ENCODE measurements around the gene FSTL1.

FSTL1 gene

GRCh38 chr3:120461416-120461815, 10.6 kb upstream of the FSTL1 start:
- 0 out of 2 replicates have a peak, but pooled peaks cover 2% of the 10 kb centered on the region for H3K4me1 ChIP-seq
- no peaks in the 10 kb centered on the region for H3K36me3 ChIP-seq
- H3K4me3 ChIP-seq (ENCODE audit: low read depth, low read length), result no peak overlapping the region
- no peaks in the 10 kb centered on the region for H3K9me3 ChIP-seq
- H3K27me3 ChIP-seq, result no peaks in the 10 kb centered on the region
- DNase-seq, result no peak
- TF ChIP-seq CTCF (IDR thresholded peaks at IDR 0.05; ENCODE audit: low read depth, low read length), result no peak

DNA sequence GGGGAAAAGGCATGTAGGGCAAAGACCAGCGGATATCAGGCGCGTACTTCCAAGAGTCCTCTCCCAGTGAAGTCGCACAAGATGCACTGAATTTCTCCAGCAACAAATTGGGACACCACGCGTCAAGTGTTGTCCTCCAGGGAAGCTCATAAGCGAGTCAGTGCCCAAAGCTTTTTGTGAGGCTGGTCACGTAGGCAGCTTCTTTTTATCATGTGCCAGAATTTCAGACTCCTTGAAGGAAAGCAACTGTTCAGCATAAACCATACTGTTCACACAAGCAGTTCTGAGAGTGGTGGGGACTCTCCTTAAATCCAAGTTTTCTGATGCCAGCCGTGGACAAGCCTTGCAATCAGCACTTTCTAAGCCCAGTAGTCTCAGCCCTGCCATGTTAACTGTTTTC, 10.1 kb upstream of the FSTL1 start:
- no peak overlapping the region for H3K4me3 ChIP-seq (ENCODE audit: low read depth, low read length)
- H3K36me3 ChIP-seq, result no peaks in the 10 kb centered on the region
- 0 out of 2 replicates have a peak, but pooled peaks cover 2% of the 10 kb centered on the region for H3K4me1 ChIP-seq
- H3K27me3 ChIP-seq, result peaks cover under 1% of the 10 kb centered on the region; the same call in 1 of the 2 replicates
- TF ChIP-seq CTCF (IDR thresholded peaks at IDR 0.05; ENCODE audit: low read depth, low read length), result no peak
- no peak for DNase-seq
- H3K9me3 ChIP-seq, result no peaks in the 10 kb centered on the region

- no peak for TF ChIP-seq CTCF (IDR thresholded peaks at IDR 0.05; ENCODE audit: low read depth, low read length)
- Histone ChIP-seq H3K9me3 (no peaks in the 10 kb centered on the region), H3K36me3 (no peaks in the 10 kb centered on the region), H3K4me3 (ENCODE audit: low read depth, low read length) (no peak overlapping the region), H3K27me3 (peaks cover 3% of the 10 kb centered on the region; the same call in 1 of the 2 replicates), H3K4me1 (0 out of 2 replicates have a peak, but pooled peaks cover 2% of the 10 kb centered on the region)
- no peak for DNase-seq
Observed at GRCh38 chr3:120460181-120460790, 9.5 kb upstream of the FSTL1 start.

GRCh38 chr3:120459196-120459595, 8.4 kb upstream of the FSTL1 start:
- peaks cover 8% of the 10 kb centered on the region for H3K27me3 ChIP-seq
- no peak for TF ChIP-seq CTCF (IDR thresholded peaks at IDR 0.05; ENCODE audit: low read depth, low read length)
- DNase-seq, result no peak
- no peaks in the 10 kb centered on the region for H3K9me3 ChIP-seq
- 0 out of 2 replicates have a peak, but pooled peaks cover 2% of the 10 kb centered on the region for H3K4me1 ChIP-seq
- no peaks in the 10 kb centered on the region for H3K36me3 ChIP-seq
- H3K4me3 ChIP-seq (ENCODE audit: low read depth, low read length), result no peak overlapping the region

DNA sequence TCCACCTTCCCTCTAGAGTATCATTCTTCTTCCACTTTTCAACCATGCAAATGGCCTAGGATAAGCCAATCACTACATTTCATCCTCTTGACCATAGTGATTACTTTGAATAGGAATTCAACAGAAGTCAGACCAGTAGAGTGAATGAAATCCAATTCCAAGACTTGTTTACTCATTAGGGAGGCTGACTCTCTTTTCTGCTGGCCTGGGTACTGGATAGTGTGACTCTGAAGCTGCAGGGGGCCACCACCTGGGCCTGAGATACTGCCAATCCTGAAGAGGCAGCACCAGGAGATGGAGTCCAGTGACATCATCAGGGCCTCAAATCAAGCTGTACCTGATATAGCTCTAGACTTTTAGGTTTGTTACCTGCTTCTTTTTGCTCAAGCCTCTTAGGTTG, 7.0 kb upstream of the FSTL1 start:
- Histone ChIP-seq H3K4me3 (ENCODE audit: low read depth, low read length) (no peak overlapping the region), H3K27me3 (peaks cover 8% of the 10 kb centered on the region), H3K36me3 (no peaks in the 10 kb centered on the region), H3K4me1 (0 out of 2 replicates have a peak, but pooled peaks cover 2% of the 10 kb centered on the region), H3K9me3 (no peaks in the 10 kb centered on the region)
- DNase-seq, result no peak
- no peak for TF ChIP-seq CTCF (IDR thresholded peaks at IDR 0.05; ENCODE audit: low read depth, low read length)

GRCh38 chr3:120454076-120454689, 3.4 kb upstream of the FSTL1 start:
- no peaks in the 10 kb centered on the region for H3K9me3 ChIP-seq
- H3K4me3 ChIP-seq (ENCODE audit: low read depth, low read length), result no peak overlapping the region
- H3K4me1 ChIP-seq, result no peaks in the 10 kb centered on the region
- H3K36me3 ChIP-seq, result no peaks in the 10 kb centered on the region
- H3K27me3 ChIP-seq, result peaks cover 39% of the 10 kb centered on the region
- no peak for DNase-seq
- TF ChIP-seq CTCF (IDR thresholded peaks at IDR 0.05; ENCODE audit: low read depth, low read length), result no peak

Data from BE2C (cell line).